Activated CD4-positive, alpha-beta T cell treated with anti-CD3 and anti-CD28 coated beads for 1 hour (primary cell): ENCODE results near the gene PCED1B.
"Not testable (repeated sequence)": the region's sequence is repeated elsewhere in the genome, so short reads cannot be mapped to it uniquely, and the experiment has no call there.

Experiments
- DNase-seq: peaks from one replicate; pipeline ENCODE4 v3.0.0-alpha.2; 2020

Gene PCED1B

GRCh38 chr12:47126246-47126645 is 46.8 kb downstream of the PCED1B start:
- no peak for DNase-seq

GRCh38 chr12:47131011-47131410 is 51.6 kb downstream of the PCED1B start:
- DNase-seq, result no peak

GRCh38 chr12:47134005-47134404 is 54.6 kb downstream of the PCED1B start:
- no peak for DNase-seq

GRCh38 chr12:47135578-47135977 is 56.2 kb downstream of the PCED1B start:
- no peak for DNase-seq

- DNase-seq, result no peak
Measured at GRCh38 chr12:47139000-47139681, 59.7 kb downstream of the PCED1B start.

GRCh38 chr12:47141459-47141858 is 62.0 kb downstream of the PCED1B start:
- no peak for DNase-seq

GRCh38 chr12:47144769-47145168 is 65.3 kb downstream of the PCED1B start:
- no peak for DNase-seq

GRCh38 chr12:47145188-47145587 is 65.8 kb downstream of the PCED1B start:
- DNase-seq, result no peak

GRCh38 chr12:47147739-47148138 is 68.3 kb downstream of the PCED1B start:
- DNase-seq, result no peak

GRCh38 chr12:47149146-47149545 is 69.7 kb downstream of the PCED1B start:
- DNase-seq, result no peak

GRCh38 chr12:47152095-47152494 is 72.7 kb downstream of the PCED1B start:
- DNase-seq, result no peak

- DNase-seq, result no peak
Measured at GRCh38 chr12:47155457-47156166, 76.2 kb downstream of the PCED1B start.

- DNase-seq, result no peak
Measured at GRCh38 chr12:47156167-47156736, 76.8 kb downstream of the PCED1B start.

GRCh38 chr12:47158792-47159191 is 79.4 kb downstream of the PCED1B start:
- DNase-seq, result no peak

- DNase-seq, result no peak
Measured at GRCh38 chr12:47159348-47159747, 79.9 kb downstream of the PCED1B start.

GRCh38 chr12:47160316-47161244 is 81.2 kb downstream of the PCED1B start:
- DNase-seq, result no peak

GRCh38 chr12:47164116-47164515 is 84.7 kb downstream of the PCED1B start:
- no peak for DNase-seq

GRCh38 chr12:47164724-47165439 is 85.5 kb downstream of the PCED1B start:
- no peak for DNase-seq

GRCh38 chr12:47165934-47166333 is 86.5 kb downstream of the PCED1B start:
- DNase-seq, result no peak

- no peak for DNase-seq
Measured at GRCh38 chr12:47166365-47166764, 86.9 kb downstream of the PCED1B start.

- not testable (repeated sequence) for DNase-seq
Measured at GRCh38 chr12:47170281-47170680, 90.9 kb downstream of the PCED1B start.

GRCh38 chr12:47178014-47178413 is 98.6 kb downstream of the PCED1B start:
- no peak for DNase-seq
